Caco-2 (cell line): ENCODE results near the gene CRIP1. TPM values are rescaled to one million over a fixed set of nuclear protein-coding genes. Genes with fewer than 3 reads are reported as not detected.

Experiments
- BruUV-seq: library from RNA; stranded (reverse); fragments of 400-500 nt; replicated peaks from 2 replicates; lab custom pipeline; 2021; lab: Mats Ljungman, UMichigan
- CTCF ChIA-PET: fragments of 300-600 bp; sonication (Branson Sonifier 250); formaldehyde crosslinking; loops from one replicate; lab custom pipeline; 2022; ENCODE audit warnings: antibody characterized with exemption; lab: Charles Lee
- POLR2A ChIA-PET: fragments of 300-600 bp; sonication (Branson Sonifier 250); formaldehyde crosslinking; loops from one replicate; lab custom pipeline; 2022; ENCODE audit warnings: antibody characterized with exemption; lab: Charles Lee
- DNase-seq, 2 experiments: peaks; one replicate each; pipeline versions ENCODE4 v3.0.0 to v3.0.0-alpha.2; 2020 to 2022
- H3K27me3 ChIP-seq: replicated peaks from 2 replicates; pipeline ENCODE4 v1.6.0; 2011; ENCODE audit warnings: low read length; ENCODE audit not compliant: control insufficient read depth, insufficient read depth
- H3K36me3 ChIP-seq: 2 replicates; pipeline ENCODE4 v1.5.1; 2011; ENCODE audit warnings: low read length; ENCODE audit not compliant: control insufficient read depth, insufficient read depth
- H3K4me1 ChIP-seq: fragments of 250-450 bp; sonication (Bioruptor Pico); 2 replicates; pipeline ENCODE4 v1.5.1; 2020; ENCODE audit warnings: mild to moderate bottlenecking
- H3K4me3 ChIP-seq: 2 replicates; pipeline ENCODE4 v1.5.1; 2011; ENCODE audit warnings: low read depth, mild to moderate bottlenecking, control low read depth, low read length
- H3K9me3 ChIP-seq: fragments of 250-450 bp; sonication (Bioruptor Pico); 2 replicates; pipeline ENCODE4 v1.5.1; 2020; ENCODE audit warnings: mild to moderate bottlenecking, moderate library complexity
- H3K27ac Mint-ChIP-seq: one replicate; pipeline ENCODE4 v1.8.0; 2022; ENCODE audit warnings: mixed read lengths; ENCODE audit not compliant: unreplicated experiment
- H3K27me3 Mint-ChIP-seq: one replicate; pipeline ENCODE4 v1.8.0; 2022; ENCODE audit warnings: mixed read lengths; ENCODE audit not compliant: insufficient read depth, unreplicated experiment
- H3K36me3 Mint-ChIP-seq: one replicate; pipeline ENCODE4 v1.8.0; 2022; ENCODE audit warnings: mild to moderate bottlenecking, mixed read lengths; ENCODE audit not compliant: insufficient read depth, unreplicated experiment
- H3K4me1 Mint-ChIP-seq: one replicate; pipeline ENCODE4 v1.8.0; 2022; ENCODE audit warnings: low read depth, mixed read lengths; ENCODE audit not compliant: unreplicated experiment
- H3K4me3 Mint-ChIP-seq: one replicate; pipeline ENCODE4 v1.8.0; 2022; ENCODE audit warnings: mild to moderate bottlenecking, moderate library complexity, mixed read lengths; ENCODE audit not compliant: unreplicated experiment
- H3K9me3 Mint-ChIP-seq: one replicate; pipeline ENCODE4 v1.8.0; 2022; ENCODE audit warnings: mixed read lengths; ENCODE audit not compliant: unreplicated experiment
- CTCF ChIP-seq, 2 experiments: fragments of 200-600 bp in 1 of 2; IDR thresholded peaks; 1 replicate in 1 of 2; 2 replicates in 1 of 2; pipeline versions ENCODE4 v1.5.1 to v1.8.0; 2011 to 2022; ENCODE audit warnings: antibody characterized with exemption in 1 of 2, control low read depth in 1 of 2, inconsistent platforms in 1 of 2, low read depth in 1 of 2, low read length in 1 of 2, mild to moderate bottlenecking in 1 of 2, moderate library complexity in 1 of 2; ENCODE audit not compliant: insufficient read depth in 1 of 2, severe bottlenecking in 1 of 2, unreplicated experiment in 1 of 2
- intact Hi-C: fragments of 100-400 bp; cut with micrococcal nuclease; formaldehyde crosslinking; loops from one replicate; pipeline ENCODE4 v1.10.0; 2022; ENCODE audit not compliant: unreplicated experiment
- total RNA-seq: library from RNA; stranded (reverse); gene quantifications from 2 replicates; pipeline ENCODE4 v1.2.3, GENCODE V29; 2022

CRIP1 gene
- total RNA-seq, 1 experiment from 2014 or later, result 75.1 TPM

- H3K27ac Mint-ChIP-seq, result no peak overlapping the region
- H3K4me1 Mint-ChIP-seq, result no peaks in the 10 kb centered on the region
- H3K4me1 ChIP-seq, result peaks cover 18% of the 10 kb centered on the region
- no peak overlapping the region for H3K4me3 Mint-ChIP-seq
- TF ChIP-seq CTCF (IDR thresholded peaks at IDR 0.05; ENCODE audit: insufficient read depth in 1 of 2, low read depth in 1 of 2, low read length in 1 of 2, severe bottlenecking in 1 of 2, unreplicated experiment in 1 of 2), result no peak
- H3K9me3 ChIP-seq, result no peaks in the 10 kb centered on the region
- no peak overlapping the region for H3K4me3 ChIP-seq
- no peaks in the 10 kb centered on the region for H3K9me3 Mint-ChIP-seq
- intact Hi-C loops, result no loop called here
- no TSS peak for BruUV-seq
- H3K36me3 Mint-ChIP-seq, result peaks cover 13% of the 10 kb centered on the region
- POLR2A ChIA-PET, result no interaction called here
- DNase-seq, result no peak
- no peaks in the 10 kb centered on the region for H3K27me3 ChIP-seq
- H3K27me3 Mint-ChIP-seq, result peaks cover 3% of the 10 kb centered on the region
- CTCF ChIA-PET, result interaction anchor here (0.6 to 3.0 kb wide), 3 partner anchors 8 to 19 kb away, joined by 3 to 16 read pairs (median 5); no protein-coding TSS in a partner anchor
- no peaks in the 10 kb centered on the region for H3K36me3 ChIP-seq
These were observed 14.1 kb upstream of the CRIP1 start for GRCh38 chr14:105472486-105472991.

- POLR2A ChIA-PET, result interaction anchor here (0.6 kb wide), 1 partner anchor 18 kb away, joined by 4 read pairs; no protein-coding TSS in a partner anchor
- Mint-ChIP-seq H3K36me3 (peaks cover 9% of the 10 kb centered on the region), H3K27ac (no peak overlapping the region), H3K9me3 (no peaks in the 10 kb centered on the region), H3K27me3 (peaks cover 3% of the 10 kb centered on the region), H3K4me3 (peak overlapping the region; percentile 74), H3K4me1 (no peaks in the 10 kb centered on the region)
- Histone ChIP-seq H3K36me3 (no peaks in the 10 kb centered on the region), H3K27me3 (no peaks in the 10 kb centered on the region), H3K9me3 (no peaks in the 10 kb centered on the region), H3K4me3 (peak overlapping the region; percentile 56), H3K4me1 (peaks cover 18% of the 10 kb centered on the region)
- TF ChIP-seq CTCF (IDR thresholded peaks at IDR 0.05; ENCODE audit: insufficient read depth in 1 of 2, low read depth in 1 of 2, low read length in 1 of 2, severe bottlenecking in 1 of 2, unreplicated experiment in 1 of 2), result no peak
- CTCF ChIA-PET, result interaction anchor here (0.6 to 1.0 kb wide), 3 partner anchors 17 to 371 kb away, joined by 3 to 6 read pairs (median 3); no protein-coding TSS in a partner anchor
- intact Hi-C loops, result no loop called here
- BruUV-seq, result no TSS peak
- DNase-seq, result no peak
These were observed 13.5 kb upstream of the CRIP1 start for GRCh38 chr14:105473033-105473676.

GRCh38 chr14:105473677-105474482 lies 12.8 kb upstream of the CRIP1 start:
- intact Hi-C loops, result no loop called here
- no TSS peak for BruUV-seq
- no peaks in the 10 kb centered on the region for H3K27me3 ChIP-seq
- peaks cover 9% of the 10 kb centered on the region for H3K36me3 Mint-ChIP-seq
- no peaks in the 10 kb centered on the region for H3K9me3 Mint-ChIP-seq
- H3K4me1 Mint-ChIP-seq, result no peaks in the 10 kb centered on the region
- peak overlapping the region; percentile 74 for H3K4me3 Mint-ChIP-seq
- H3K9me3 ChIP-seq, result no peaks in the 10 kb centered on the region
- CTCF ChIA-PET, result interaction anchor here (0.6 to 1.0 kb wide), 4 partner anchors 16 to 372 kb away, joined by 3 to 6 read pairs (median 3); no protein-coding TSS in a partner anchor
- H3K4me1 ChIP-seq, result peaks cover 18% of the 10 kb centered on the region
- no peaks in the 10 kb centered on the region for H3K36me3 ChIP-seq
- peak overlapping the region; percentile 56 for H3K4me3 ChIP-seq
- POLR2A ChIA-PET, result interaction anchor here (0.6 kb wide), 1 partner anchor 17 kb away, joined by 4 read pairs; no protein-coding TSS in a partner anchor
- TF ChIP-seq CTCF (IDR thresholded peaks at IDR 0.05; ENCODE audit: insufficient read depth in 1 of 2, low read depth in 1 of 2, low read length in 1 of 2, severe bottlenecking in 1 of 2, unreplicated experiment in 1 of 2), result no peak
- H3K27me3 Mint-ChIP-seq, result peaks cover 3% of the 10 kb centered on the region
- H3K27ac Mint-ChIP-seq, result no peak overlapping the region
- DNase-seq, result peak; percentile 91 to 93
